Measurements from ENCODE around the gene CENPT. TPM values are rescaled to one million over a fixed set of nuclear protein-coding genes. Genes with fewer than 3 reads are reported as not detected.
A peak's percentile ranks its signal among the peaks of the same experiment; 100 is the strongest.
"Not testable (repeated sequence)": the region's sequence is repeated elsewhere in the genome, so short reads cannot be mapped to it uniquely, and the experiment has no call there.

CENPT gene
- total and polyA plus RNA-seq, 2 donors = 16.5 to 49.4 TPM

GRCh38 chr16:67869653-67870052 lies 22.2 kb upstream of the CENPT start:
- Histone ChIP-seq H3K27ac (ENCODE audit: low read depth) (no peak overlapping the region), H3K4me3 (ENCODE audit: low read depth, low read length) (no peak overlapping the region), H3K4me1 (ENCODE audit: insufficient read depth) (peaks cover 2% of the 10 kb centered on the region), H3K36me3 (ENCODE audit: insufficient read depth) (no peaks in the 10 kb centered on the region)
- no peak for DNase-seq (ENCODE audit: extremely low spot score)
- 87% methylated on average over 7 of the region's 7 CpGs for WGBS

GRCh38 chr16:67868290-67868689 lies 20.8 kb upstream of the CENPT start:
- peaks cover 1% of the 10 kb centered on the region for H3K4me1 ChIP-seq (ENCODE audit: insufficient read depth)
- 92% methylated on average over 6 of the region's 6 CpGs for WGBS
- H3K4me3 ChIP-seq (ENCODE audit: low read depth, low read length) = no peak overlapping the region
- H3K36me3 ChIP-seq (ENCODE audit: insufficient read depth) = no peaks in the 10 kb centered on the region
- no peak overlapping the region for H3K27ac ChIP-seq (ENCODE audit: low read depth)
- DNase-seq (ENCODE audit: extremely low spot score) = no peak

GRCh38 chr16:67865318-67865717 lies 17.8 kb upstream of the CENPT start:
- H3K4me1 ChIP-seq (ENCODE audit: insufficient read depth) = peaks cover 1% of the 10 kb centered on the region
- DNase-seq (ENCODE audit: extremely low spot score) = no peak
- no peaks in the 10 kb centered on the region for H3K36me3 ChIP-seq (ENCODE audit: insufficient read depth)
- H3K4me3 ChIP-seq (ENCODE audit: low read depth, low read length) = no peak overlapping the region
- 94% methylated on average over 2 of the region's 2 CpGs for WGBS
- no peak overlapping the region for H3K27ac ChIP-seq (ENCODE audit: low read depth)

- H3K4me3 ChIP-seq (ENCODE audit: low read depth, low read length) = no peak overlapping the region
- peaks cover 1% of the 10 kb centered on the region for H3K4me1 ChIP-seq (ENCODE audit: insufficient read depth)
- WGBS = 69% methylated on average over 2 of the region's 2 CpGs
- H3K36me3 ChIP-seq (ENCODE audit: insufficient read depth) = no peaks in the 10 kb centered on the region
- DNase-seq (ENCODE audit: extremely low spot score) = no peak
- H3K27ac ChIP-seq (ENCODE audit: low read depth) = no peak overlapping the region
Measured at GRCh38 chr16:67864594-67864993, 17.1 kb upstream of the CENPT start.

GRCh38 chr16:67864044-67864443 lies 16.6 kb upstream of the CENPT start:
- not testable (repeated sequence) for H3K27ac ChIP-seq (ENCODE audit: low read depth); H3K36me3 ChIP-seq (ENCODE audit: insufficient read depth); H3K4me1 ChIP-seq (ENCODE audit: insufficient read depth); H3K4me3 ChIP-seq (ENCODE audit: low read depth, low read length); DNase-seq (ENCODE audit: extremely low spot score)
- 93% methylated on average over 6 of the region's 6 CpGs for WGBS

- Histone ChIP-seq H3K36me3 (ENCODE audit: insufficient read depth) (no peaks in the 10 kb centered on the region), H3K4me1 (ENCODE audit: insufficient read depth) (peaks cover 1% of the 10 kb centered on the region), H3K27ac (ENCODE audit: low read depth) (peak overlapping the region; percentile 42), H3K4me3 (ENCODE audit: low read depth, low read length) (no peak overlapping the region)
- no peak for DNase-seq (ENCODE audit: extremely low spot score)
- WGBS = 64% methylated on average over 11 of the region's 11 CpGs
Measured at GRCh38 chr16:67862623-67863583, 15.4 kb upstream of the CENPT start.

GRCh38 chr16:67861877-67862276 lies 14.4 kb upstream of the CENPT start:
- Histone ChIP-seq H3K27ac (ENCODE audit: low read depth) (no peak overlapping the region), H3K4me3 (ENCODE audit: low read depth, low read length) (no peak overlapping the region), H3K36me3 (ENCODE audit: insufficient read depth) (no peaks in the 10 kb centered on the region), H3K4me1 (ENCODE audit: insufficient read depth) (peaks cover 4% of the 10 kb centered on the region)
- DNase-seq (ENCODE audit: extremely low spot score) = no peak
- 87% methylated on average over 6 of the region's 6 CpGs for WGBS

- Histone ChIP-seq H3K36me3 (ENCODE audit: insufficient read depth) (no peaks in the 10 kb centered on the region), H3K27ac (ENCODE audit: low read depth) (no peak overlapping the region), H3K4me1 (ENCODE audit: insufficient read depth) (peaks cover 5% of the 10 kb centered on the region), H3K4me3 (ENCODE audit: low read depth, low read length) (no peak overlapping the region)
- no peak for DNase-seq (ENCODE audit: extremely low spot score)
- 77% methylated on average over 8 of the region's 8 CpGs for WGBS
Measured at GRCh38 chr16:67860589-67861398, 13.3 kb upstream of the CENPT start.

GRCh38 chr16:67858500-67858899 lies 11.0 kb upstream of the CENPT start:
- Histone ChIP-seq H3K27ac (ENCODE audit: low read depth) (peak overlapping the region; percentile 67), H3K4me1 (ENCODE audit: insufficient read depth) (peaks cover 3% of the 10 kb centered on the region), H3K36me3 (ENCODE audit: insufficient read depth) (no peaks in the 10 kb centered on the region), H3K4me3 (ENCODE audit: low read depth, low read length) (no peak overlapping the region)
- 74% methylated on average over 4 of the region's 4 CpGs for WGBS
- DNase-seq (ENCODE audit: extremely low spot score) = no peak

- WGBS = 48% methylated on average over 3 of the region's 3 CpGs
- Histone ChIP-seq H3K36me3 (ENCODE audit: insufficient read depth) (no peaks in the 10 kb centered on the region), H3K4me1 (ENCODE audit: insufficient read depth) (peaks cover 3% of the 10 kb centered on the region), H3K4me3 (ENCODE audit: low read depth, low read length) (no peak overlapping the region), H3K27ac (ENCODE audit: low read depth) (peak overlapping the region; percentile 67)
- peak; percentile 80 for DNase-seq (ENCODE audit: extremely low spot score)
Measured at GRCh38 chr16:67857547-67858233, 10.2 kb upstream of the CENPT start.

GRCh38 chr16:67856927-67857546 lies 9.5 kb upstream of the CENPT start:
- WGBS = 89% methylated on average over 5 of the region's 5 CpGs
- H3K36me3 ChIP-seq (ENCODE audit: insufficient read depth) = no peaks in the 10 kb centered on the region
- H3K4me1 ChIP-seq (ENCODE audit: insufficient read depth) = peaks cover 3% of the 10 kb centered on the region
- H3K4me3 ChIP-seq (ENCODE audit: low read depth, low read length) = no peak overlapping the region
- peak overlapping the region; percentile 65 for H3K27ac ChIP-seq (ENCODE audit: low read depth)
- DNase-seq (ENCODE audit: extremely low spot score) = no peak

- WGBS = 79% methylated on average over 10 of the region's 10 CpGs
- no peak for DNase-seq (ENCODE audit: extremely low spot score)
- no peak overlapping the region for H3K4me3 ChIP-seq (ENCODE audit: low read depth, low read length)
- no peak overlapping the region for H3K27ac ChIP-seq (ENCODE audit: low read depth)
- H3K36me3 ChIP-seq (ENCODE audit: insufficient read depth) = no peaks in the 10 kb centered on the region
- H3K4me1 ChIP-seq (ENCODE audit: insufficient read depth) = peaks cover 3% of the 10 kb centered on the region
Measured at GRCh38 chr16:67855789-67856188, 8.3 kb upstream of the CENPT start.

GRCh38 chr16:67853670-67854069 lies 6.2 kb upstream of the CENPT start:
- Histone ChIP-seq H3K27ac (ENCODE audit: low read depth) (no peak overlapping the region), H3K4me1 (ENCODE audit: insufficient read depth) (peaks cover 3% of the 10 kb centered on the region), H3K36me3 (ENCODE audit: insufficient read depth) (no peaks in the 10 kb centered on the region), H3K4me3 (ENCODE audit: low read depth, low read length) (no peak overlapping the region)
- 97% methylated on average over 3 of the region's 3 CpGs for whole genome bisulfite sequencing
- no peak for DNase-seq (ENCODE audit: extremely low spot score)
